HepG2 (cell line): Measurements from ENCODE around the gene BCAR3. TPM values are rescaled to one million over a fixed set of nuclear protein-coding genes. Genes with fewer than 3 reads are reported as not detected.

ENCODE experiments used
- ATAC-seq: fragments of 200-7000 bp; cut with Tn5 transposase; 3 replicates; pipeline ENCODE4 v1.9.1; 2020; ENCODE audit warnings: mild to moderate bottlenecking, moderate library complexity
- BruUV-seq: library from RNA; stranded (reverse); fragments of 400-500 nt; replicated peaks from 2 replicates; lab custom pipeline; 2021; lab: Mats Ljungman, UMichigan
- CTCF ChIA-PET: fragments of 300-600 bp; formaldehyde crosslinking; extraction: SDS; loops from one replicate; lab custom pipeline; 2021; ENCODE audit warnings: low total read pairs, inconsistent platforms, low intra/inter-chr PET ratio; lab: Yijun Ruan, JAX
- POLR2A ChIA-PET: fragments of 350-600 bp; sonication (Branson Sonifier 250); formaldehyde crosslinking; loops from one replicate; lab custom pipeline; 2020; ENCODE audit warnings: antibody characterized with exemption, inconsistent platforms; lab: Yijun Ruan, JAX
- DNase-seq: peaks from one replicate; pipeline ENCODE4 v3.0.0-alpha.2; 2015; ENCODE audit warnings: low spot score
- FAIRE-seq: peaks from 3 replicates; lab custom pipeline; 2011; peaks lifted over from hg19 to GRCh38; lab: Jason Lieb, UNC
- H2AFZ ChIP-seq: one replicate; pipeline ENCODE4 v1.6.1; 2011; ENCODE audit warnings: low read length, inconsistent platforms
- H3K27ac ChIP-seq: fragments of 300-600 bp; 3 replicates; pipeline ENCODE4 v1.8.0; 2011; ENCODE audit warnings: mixed run types, mild to moderate bottlenecking, mixed read lengths, low read length, inconsistent platforms; ENCODE audit not compliant: insufficient read depth; ENCODE audit errors: extremely low read length
- H3K27me3 ChIP-seq, 2 experiments: fragments of 200-600 bp in 1 of 2; 2 replicates in 1 of 2; 3 replicates in 1 of 2; pipeline versions ENCODE4 v1.6.0 to v1.8.0; 2011; ENCODE audit warnings: low read length in 2 of 2, mild to moderate bottlenecking in 2 of 2, moderate library complexity in 2 of 2, inconsistent platforms in 1 of 2; ENCODE audit not compliant: insufficient read depth in 2 of 2, control insufficient read depth in 1 of 2
- H3K36me3 ChIP-seq, 2 experiments: fragments of 200-600 bp in 1 of 2; replicated peaks in 1 of 2; 2 replicates in 1 of 2; 3 replicates in 1 of 2; pipeline versions ENCODE4 v1.5.1 to v1.8.0; 2011; ENCODE audit warnings: low read length in 2 of 2, inconsistent platforms in 1 of 2; ENCODE audit not compliant: insufficient read depth in 2 of 2, control insufficient read depth in 1 of 2
- H3K4me1 ChIP-seq: 2 replicates; pipeline ENCODE4 v1.5.1; 2012; ENCODE audit warnings: low read length, inconsistent platforms; ENCODE audit not compliant: insufficient read depth
- H3K4me2 ChIP-seq: 2 replicates; pipeline ENCODE4 v1.6.0; 2011; ENCODE audit warnings: low read depth, low read length, inconsistent platforms
- H3K4me3 ChIP-seq, 3 experiments: fragments of 200-600 bp in 1 of 3; sonication (generic), shearing (Covaris generic) in 1 of 3; replicated peaks in 1 of 3; 2 replicates each; pipeline ENCODE4 v1.5.1; 2011 to 2016; ENCODE audit warnings: low read length in 3 of 3, inconsistent platforms in 2 of 3, low read depth in 2 of 3, mild to moderate bottlenecking in 2 of 3, control low read depth in 1 of 3, mixed read lengths in 1 of 3; ENCODE audit not compliant: insufficient read depth in 1 of 3
- H3K79me2 ChIP-seq: one replicate; pipeline ENCODE4 v1.6.1; 2011; ENCODE audit warnings: low read length, inconsistent platforms; ENCODE audit not compliant: insufficient read depth
- H3K9ac ChIP-seq: 2 replicates; pipeline ENCODE4 v1.6.0; 2011; ENCODE audit warnings: mild to moderate bottlenecking, low read depth, low read length, inconsistent platforms; ENCODE audit not compliant: insufficient read depth
- H3K9me3 ChIP-seq: 2 replicates; pipeline ENCODE4 v1.5.1; 2012; ENCODE audit warnings: mild to moderate bottlenecking, low read length
- H4K20me1 ChIP-seq: 2 replicates; pipeline ENCODE4 v1.6.0; 2011; ENCODE audit warnings: inconsistent platforms, mild to moderate bottlenecking, low read length, moderate library complexity; ENCODE audit not compliant: insufficient read depth
- CBX1 ChIP-seq: IDR thresholded peaks from one replicate; pipeline ENCODE4 v1.6.1; 2016; ENCODE audit warnings: antibody characterized with exemption, low read depth
- FOXO4 ChIP-seq: sonication (generic); formaldehyde crosslinking; conservative IDR thresholded peaks from 2 replicates; pipeline ENCODE4 v1.8.1; 2023; ENCODE audit warnings: missing genetic modification reagents
- MTA1 ChIP-seq: sonication (generic); formaldehyde crosslinking; IDR thresholded peaks from 2 replicates; pipeline ENCODE4 v1.4.0; 2020; ENCODE audit warnings: missing genetic modification reagents, mild to moderate bottlenecking, borderline replicate concordance
- NR2F6 ChIP-seq, 2 experiments: IDR thresholded peaks; 2 replicates each; pipeline ENCODE4 v1.6.1; 2016; ENCODE audit warnings: antibody characterized with exemption in 1 of 2, mild to moderate bottlenecking in 1 of 2
- PHF5A ChIP-seq: IDR thresholded peaks from one replicate; pipeline ENCODE4 v1.6.1; 2018; ENCODE audit warnings: low read depth, missing genetic modification reagents; ENCODE audit not compliant: unreplicated experiment
- ZNF552 ChIP-seq: sonication (generic); formaldehyde crosslinking; IDR thresholded peaks from 2 replicates; pipeline ENCODE4 v1.9.0; 2022; ENCODE audit warnings: missing genetic modification reagents, mild to moderate bottlenecking, borderline replicate concordance
- ZNF768 ChIP-seq: sonication (generic); formaldehyde crosslinking; IDR thresholded peaks from 2 replicates; pipeline ENCODE4 v1.4.0; 2020; ENCODE audit warnings: missing genetic modification reagents
- ZSCAN5A ChIP-seq: sonication (generic); formaldehyde crosslinking; IDR thresholded peaks from 2 replicates; pipeline ENCODE4 v1.8.0; 2022; ENCODE audit warnings: mild to moderate bottlenecking, missing genetic modification reagents, borderline replicate concordance
- WGBS: methylation state at CpG from one replicate; pipeline ENCODE4 v1.1.6; 2017; ENCODE audit warnings: low lambda C conversion rate; 5-methylcytosine and 5-hydroxymethylcytosine counted together
- in situ Hi-C: cut with HindIII; loops from 2 replicates; pipeline ENCODE4 v1.10.0; 2017; ENCODE audit warnings: low pct_unique_long_range_greater_than_20kb; ENCODE audit not compliant: extremely low pct_ligation_motif_present
- intact Hi-C: fragments of 100-400 bp; cut with micrococcal nuclease; formaldehyde crosslinking; loops from one replicate; pipeline ENCODE4 v1.10.0; 2022; ENCODE audit not compliant: unreplicated experiment
- polyA plus RNA-seq, 8 experiments: library from polyadenylated mRNA; depleted of rRNA in 3 of 8; stranded (reverse) in 7 of 8; unstranded in 1 of 8; fragments of >200 nt; fragmentation: Illumina TruSeq in 4 of 8; extraction: Trizol in 4 of 8; gene quantifications; 2 replicates each; pipeline versions ENCODE4 v1.2.1 to v1.2.3, GENCODE V29; 2011 to 2016; ENCODE audit warnings: low read depth in 4 of 8, missing spikeins in 1 of 8, mixed read lengths in 1 of 8; ENCODE audit not compliant: insufficient read depth in 1 of 8
- total RNA-seq, 5 experiments: library from RNA; depleted of rRNA; stranded (reverse); fragments of >200 nt; fragmentation: Illumina TruSeq; extraction: Trizol; gene quantifications; 2 replicates each; pipeline ENCODE4 v1.2.3, GENCODE V29; 2016; ENCODE audit warnings: low read depth in 1 of 5

Gene BCAR3
- total and polyA plus RNA-seq, 2 of the 13 experiments (the other 11 are each of a cell fraction or from before 2014, with no cell fraction given) = 3.6 to 4.8 TPM

- Histone ChIP-seq H3K36me3 (0 out of 5 replicates have a peak, but pooled peaks cover 0 to 8% of the 10 kb centered on the region in 2 experiments), H3K79me2 (peaks cover 5% of the 10 kb centered on the region), H3K9ac (no peak overlapping the region), H3K4me1 (peaks cover 21% of the 10 kb centered on the region), H4K20me1 (no peaks in the 10 kb centered on the region), H3K27me3 (no peaks in the 10 kb centered on the region), H2AFZ (no peak overlapping the region), H3K27ac (no peak overlapping the region), H3K4me2 (no peak overlapping the region), H3K9me3 (no peaks in the 10 kb centered on the region), H3K4me3 (no peak overlapping the region)
- CTCF ChIA-PET = interaction anchor here (1.7 to 5.3 kb wide), 4 partner anchors 50 to 220 kb away, joined by 8 to 89 read pairs (median 15); no protein-coding TSS in a partner anchor
- intact Hi-C loops = loop anchor here (2.0 kb wide), 1 partner anchor 105 kb away; no protein-coding TSS in a partner anchor
- ATAC-seq = no peak
- POLR2A ChIA-PET = interaction anchor here (0.7 to 2.1 kb wide), 7 partner anchors 12 to 218 kb away, joined by 3 to 19 read pairs (median 7); no protein-coding TSS in a partner anchor
- BruUV-seq = no TSS peak
- WGBS = 90% methylated on average over 3 of the region's 3 CpGs
- no peak for DNase-seq
- in situ Hi-C loops = no loop called here
- FAIRE-seq = no peak
- TF ChIP-seq ZNF552 (CRISPR knock-in tag) = no peak
- TF ChIP-seq ZSCAN5A (CRISPR knock-in tag) = no peak
- no peak for TF ChIP-seq CBX1
- no peak for TF ChIP-seq ZNF768
- no peak for TF ChIP-seq FOXO4 (CRISPR knock-in tag)
- TF ChIP-seq MTA1 = no peak
- no peak for TF ChIP-seq PHF5A (CRISPR knock-in tag)
- TF ChIP-seq NR2F6 (IDR thresholded peaks at IDR 0.05) = no peak
- no peak for TF ChIP-seq NR2F6 (CRISPR knock-in tag; IDR thresholded peaks at IDR 0.05)
Observed at GRCh38 chr1:93630168-93630567, 51.5 kb downstream of the BCAR3 start.
